GM12891 (cell line): ENCODE data around the gene MAP2K4.

ENCODE experiments used
- POLR2A ChIP-seq: IDR thresholded peaks from 2 replicates; pipeline ENCODE4 v1.6.1; 2011; ENCODE audit warnings: low read depth, low read length, control low read depth
- POLR2AphosphoS5 ChIP-seq: IDR thresholded peaks from 2 replicates; pipeline ENCODE4 v1.6.1; 2011; ENCODE audit warnings: low read depth, low read length, control low read depth
- SPI1 ChIP-seq: IDR thresholded peaks from 2 replicates; pipeline ENCODE4 v1.6.1; 2011; ENCODE audit warnings: low read depth, low read length, control low read depth
- TAF1 ChIP-seq: IDR thresholded peaks from 2 replicates; pipeline ENCODE4 v1.6.1; 2011; ENCODE audit warnings: low read depth, low read length, control low read depth

GRCh38 chr17:12187658-12188057 lies 167.0 kb downstream of the MAP2K4 start:
- TF ChIP-seq POLR2A (no peak), POLR2AphosphoS5 (no peak), SPI1 (no peak), TAF1 (no peak)
